ENCODE data around the gene ABCC3. TPM values are rescaled to one million over a fixed set of nuclear protein-coding genes. Genes with fewer than 3 reads are reported as not detected.

The ABCC3 gene, protein sequence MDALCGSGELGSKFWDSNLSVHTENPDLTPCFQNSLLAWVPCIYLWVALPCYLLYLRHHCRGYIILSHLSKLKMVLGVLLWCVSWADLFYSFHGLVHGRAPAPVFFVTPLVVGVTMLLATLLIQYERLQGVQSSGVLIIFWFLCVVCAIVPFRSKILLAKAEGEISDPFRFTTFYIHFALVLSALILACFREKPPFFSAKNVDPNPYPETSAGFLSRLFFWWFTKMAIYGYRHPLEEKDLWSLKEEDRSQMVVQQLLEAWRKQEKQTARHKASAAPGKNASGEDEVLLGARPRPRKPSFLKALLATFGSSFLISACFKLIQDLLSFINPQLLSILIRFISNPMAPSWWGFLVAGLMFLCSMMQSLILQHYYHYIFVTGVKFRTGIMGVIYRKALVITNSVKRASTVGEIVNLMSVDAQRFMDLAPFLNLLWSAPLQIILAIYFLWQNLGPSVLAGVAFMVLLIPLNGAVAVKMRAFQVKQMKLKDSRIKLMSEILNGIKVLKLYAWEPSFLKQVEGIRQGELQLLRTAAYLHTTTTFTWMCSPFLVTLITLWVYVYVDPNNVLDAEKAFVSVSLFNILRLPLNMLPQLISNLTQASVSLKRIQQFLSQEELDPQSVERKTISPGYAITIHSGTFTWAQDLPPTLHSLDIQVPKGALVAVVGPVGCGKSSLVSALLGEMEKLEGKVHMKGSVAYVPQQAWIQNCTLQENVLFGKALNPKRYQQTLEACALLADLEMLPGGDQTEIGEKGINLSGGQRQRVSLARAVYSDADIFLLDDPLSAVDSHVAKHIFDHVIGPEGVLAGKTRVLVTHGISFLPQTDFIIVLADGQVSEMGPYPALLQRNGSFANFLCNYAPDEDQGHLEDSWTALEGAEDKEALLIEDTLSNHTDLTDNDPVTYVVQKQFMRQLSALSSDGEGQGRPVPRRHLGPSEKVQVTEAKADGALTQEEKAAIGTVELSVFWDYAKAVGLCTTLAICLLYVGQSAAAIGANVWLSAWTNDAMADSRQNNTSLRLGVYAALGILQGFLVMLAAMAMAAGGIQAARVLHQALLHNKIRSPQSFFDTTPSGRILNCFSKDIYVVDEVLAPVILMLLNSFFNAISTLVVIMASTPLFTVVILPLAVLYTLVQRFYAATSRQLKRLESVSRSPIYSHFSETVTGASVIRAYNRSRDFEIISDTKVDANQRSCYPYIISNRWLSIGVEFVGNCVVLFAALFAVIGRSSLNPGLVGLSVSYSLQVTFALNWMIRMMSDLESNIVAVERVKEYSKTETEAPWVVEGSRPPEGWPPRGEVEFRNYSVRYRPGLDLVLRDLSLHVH (N-terminal part only)
- total RNA-seq, result 13.3 and 13.7 TPM in 2 replicates

GRCh38 chr17:50634224-50634914, at the start of gene ABCC3:
TSS of gene ABCC3 (plus strand) at chr17:50634881. CDS start at chr17:50634937, 56 bp downstream.

GRCh38 chr17:50707289-50708049, 72.8 kb downstream of the ABCC3 start, which contains the start of gene ANKRD40:
TSS of gene ANKRD40 (minus strand) at chr17:50707914. CDS start at chr17:50707654, 260 bp downstream.

GRCh38 chr17:50719144-50719923, 84.7 kb downstream of the ABCC3 start, which contains the start of gene LUC7L3:
TSS of gene LUC7L3 (plus strand) at chr17:50719603. CDS start at chr17:50719733, 130 bp downstream.

Other genes with a start within 250 kb of the ABCC3 start
- gene LRRC59, start 237.4 kb upstream of the ABCC3 start, total RNA-seq, result 161 and 163 TPM in 2 replicates
- gene ACSF2, start 208.7 kb upstream of the ABCC3 start, total RNA-seq, result 23.7 and 46.3 TPM in 2 replicates
- gene CHAD, start 166.0 kb upstream of the ABCC3 start, total RNA-seq, result not detected in 2 replicates
- 12.8 and 15.0 TPM in 2 replicates for gene RSAD1, start 156.0 kb upstream of the ABCC3 start, total RNA-seq
- gene MYCBPAP, start 126.4 kb upstream of the ABCC3 start, total RNA-seq, result 0.60 TPM in 1 of 2 replicates, not detected in the other
- 30.8 and 61.9 TPM in 2 replicates for gene EPN3, start 102.1 kb upstream of the ABCC3 start, total RNA-seq
- gene SPATA20, start 87.7 kb upstream of the ABCC3 start, total RNA-seq, result 34.8 and 35.6 TPM in 2 replicates
- 0.05 TPM in 1 of 2 replicates, not detected in the other for gene CACNA1G, start 74.2 kb upstream of the ABCC3 start, total RNA-seq
- gene ANKRD40, start 73.0 kb downstream of the ABCC3 start, total RNA-seq, result 18.7 and 19.9 TPM in 2 replicates
- 22.3 and 26.0 TPM in 2 replicates for gene LUC7L3, start 84.7 kb downstream of the ABCC3 start, total RNA-seq
- not detected in 2 replicates for gene ANKRD40CL, start 132.6 kb downstream of the ABCC3 start, total RNA-seq
- gene WFIKKN2, start 200.7 kb downstream of the ABCC3 start, total RNA-seq, result not detected in 2 replicates
- gene TOB1, start 231.5 kb downstream of the ABCC3 start, total RNA-seq, result 11.0 and 19.5 TPM in 2 replicates

All from airway epithelial cell (primary cell).